HG03520 (cell line): Measurements from ENCODE around the gene DSG3.
"Not testable (repeated sequence)": the region's sequence is repeated elsewhere in the genome, so short reads cannot be mapped to it uniquely, and the experiment has no call there.

Experiments used
- ATAC-seq: cut with Tn5 transposase; IDR thresholded peaks from one replicate; pipeline ENCODE4 v1.9.1; 2021; ENCODE audit warnings: mild to moderate bottlenecking, moderate library complexity; ENCODE audit not compliant: unreplicated experiment

The DSG3 gene

GRCh38 chr18:31490387-31490786 lies 42.8 kb downstream of the DSG3 start:
- ATAC-seq: peak; percentile 88

GRCh38 chr18:31490833-31491232 lies 43.3 kb downstream of the DSG3 start:
- no peak for ATAC-seq

- ATAC-seq: no peak
Measured at GRCh38 chr18:31491586-31491985, 44.0 kb downstream of the DSG3 start.

GRCh38 chr18:31492671-31493070 lies 45.1 kb downstream of the DSG3 start:
- no peak for ATAC-seq

GRCh38 chr18:31493171-31493570 lies 45.6 kb downstream of the DSG3 start:
- ATAC-seq: no peak

GRCh38 chr18:31493941-31494340 lies 46.4 kb downstream of the DSG3 start:
- ATAC-seq: no peak

GRCh38 chr18:31494705-31495244 lies 47.2 kb downstream of the DSG3 start:
- ATAC-seq: not testable (repeated sequence)

GRCh38 chr18:31497404-31497835 lies 49.9 kb downstream of the DSG3 start:
- ATAC-seq: peak; percentile 6

GRCh38 chr18:31497836-31498573 lies 50.5 kb downstream of the DSG3 start, which contains the start of gene DSG2:
DSG2 (plus strand) TSS chr18:31498177; CDS start chr18:31498252, 75 bp downstream.
- ATAC-seq: peak; percentile 32

- ATAC-seq: peak; percentile 8
Measured at GRCh38 chr18:31498574-31499524, 51.3 kb downstream of the DSG3 start.

- peak; percentile 88 for ATAC-seq
Measured at GRCh38 chr18:31500051-31500688, 52.6 kb downstream of the DSG3 start.

GRCh38 chr18:31503011-31503410 lies 55.5 kb downstream of the DSG3 start:
- no peak for ATAC-seq

GRCh38 chr18:31504455-31505147 lies 57.1 kb downstream of the DSG3 start:
- ATAC-seq: no peak

GRCh38 chr18:31505156-31505555 lies 57.6 kb downstream of the DSG3 start:
- no peak for ATAC-seq

GRCh38 chr18:31506024-31506742 lies 58.6 kb downstream of the DSG3 start:
- no peak for ATAC-seq

GRCh38 chr18:31507124-31507523 lies 59.6 kb downstream of the DSG3 start:
- not testable (repeated sequence) for ATAC-seq

GRCh38 chr18:31508781-31509180 lies 61.2 kb downstream of the DSG3 start:
- no peak for ATAC-seq

- ATAC-seq: no peak
Measured at GRCh38 chr18:31509571-31509970, 62.0 kb downstream of the DSG3 start.

GRCh38 chr18:31510319-31510718 lies 62.8 kb downstream of the DSG3 start:
- ATAC-seq: no peak

- no peak for ATAC-seq
Measured at GRCh38 chr18:31511098-31511497, 63.6 kb downstream of the DSG3 start.
